Measurements from ENCODE around the gene C1QTNF6.

GRCh38 chr22:37190262-37190780 lies 2.3 kb upstream of the C1QTNF6 start:
- TF ChIP-seq ZNF558 (tag by site-specific recombination; IDR thresholded peaks at IDR 0.05) (no peak), CTCF (tag by site-specific recombination; IDR thresholded peaks at IDR 0.05) (no peak), TCF7L2 (IDR thresholded peaks at IDR 0.05; ENCODE audit: borderline replicate concordance, low read depth, low read length) (no peak), KLF1 (tag by site-specific recombination; IDR thresholded peaks at IDR 0.05) (no peak), ZBTB48 (tag by site-specific recombination; IDR thresholded peaks at IDR 0.05) (no peak), SP7 (tag by site-specific recombination; IDR thresholded peaks at IDR 0.05) (no peak), ZNF292 (tag by site-specific recombination; IDR thresholded peaks at IDR 0.05; ENCODE audit: borderline replicate concordance, low read depth) (no peak), ZNF23 (tag by site-specific recombination; IDR thresholded peaks at IDR 0.05; ENCODE audit: borderline replicate concordance) (no peak), BCL11A (tag by site-specific recombination; IDR thresholded peaks at IDR 0.05; ENCODE audit: low read depth) (no peak), ZNF670 (tag by site-specific recombination; IDR thresholded peaks at IDR 0.05; ENCODE audit: low read depth) (no peak), ZNF138 (tag by site-specific recombination; IDR thresholded peaks at IDR 0.05; ENCODE audit: borderline replicate concordance) (no peak), KLF10 (tag by site-specific recombination; IDR thresholded peaks at IDR 0.05) (no peak), ZNF280D (tag by site-specific recombination; IDR thresholded peaks at IDR 0.05) (no peak)
